ENCODE measurements around the gene TMEM164.

TMEM164 gene

DNA sequence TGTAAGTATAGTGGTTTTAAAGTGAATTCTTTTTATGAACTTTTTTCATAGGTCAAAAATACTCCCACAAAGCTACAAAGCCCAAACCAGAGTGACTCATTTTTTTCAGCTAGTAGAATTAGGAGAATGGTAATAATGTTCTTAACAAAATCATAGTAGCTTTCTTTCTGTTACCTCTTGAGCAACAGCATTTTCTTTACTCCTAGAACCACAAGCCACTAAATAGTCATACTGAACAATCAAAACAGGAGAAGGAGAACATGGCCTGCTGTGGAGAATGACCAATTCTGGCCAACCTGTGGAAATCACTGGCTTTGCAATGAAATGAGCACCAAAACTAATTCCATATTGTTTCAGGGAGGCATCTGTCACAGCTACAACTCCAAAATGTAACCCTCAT is 202.1 kb downstream of the TMEM164 start:
- no peak overlapping the region for H3K27ac ChIP-seq
- peaks cover 96% of the 10 kb centered on the region for H3K27me3 ChIP-seq
- no peak overlapping the region for H3K4me2 ChIP-seq
- no peak overlapping the region for H3K4me3 ChIP-seq
- no peaks in the 10 kb centered on the region for H3K9me3 ChIP-seq
- H4K20me1 ChIP-seq: peaks cover 6% of the 10 kb centered on the region
- no peak overlapping the region for H3K9ac ChIP-seq
- peaks cover 13% of the 10 kb centered on the region for H3K36me3 ChIP-seq
- TF ChIP-seq Cebpa-rat (IDR thresholded peaks at IDR 0.05): no peak
- H3K4me1 ChIP-seq: no peaks in the 10 kb centered on the region

DNA sequence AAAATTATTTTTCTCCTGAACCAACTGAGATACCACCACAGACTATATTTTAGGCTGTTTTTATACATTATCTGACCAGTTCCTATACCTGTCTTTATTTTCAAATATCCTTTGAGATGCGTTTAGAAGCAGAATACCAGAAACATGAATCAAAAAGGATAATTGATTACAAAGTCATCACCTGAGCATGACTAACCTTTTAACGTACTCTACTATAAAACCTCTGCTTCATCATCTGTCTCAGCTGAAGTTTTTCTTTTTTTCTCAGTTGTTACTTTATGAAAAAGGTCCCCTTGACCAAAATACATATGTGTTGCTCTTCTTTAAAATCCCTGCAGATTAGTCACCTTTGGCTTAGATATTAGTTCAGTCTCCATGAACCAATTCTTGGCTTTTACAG is 205.2 kb downstream of the TMEM164 start:
- H3K4me2 ChIP-seq: no peak overlapping the region

DNA sequence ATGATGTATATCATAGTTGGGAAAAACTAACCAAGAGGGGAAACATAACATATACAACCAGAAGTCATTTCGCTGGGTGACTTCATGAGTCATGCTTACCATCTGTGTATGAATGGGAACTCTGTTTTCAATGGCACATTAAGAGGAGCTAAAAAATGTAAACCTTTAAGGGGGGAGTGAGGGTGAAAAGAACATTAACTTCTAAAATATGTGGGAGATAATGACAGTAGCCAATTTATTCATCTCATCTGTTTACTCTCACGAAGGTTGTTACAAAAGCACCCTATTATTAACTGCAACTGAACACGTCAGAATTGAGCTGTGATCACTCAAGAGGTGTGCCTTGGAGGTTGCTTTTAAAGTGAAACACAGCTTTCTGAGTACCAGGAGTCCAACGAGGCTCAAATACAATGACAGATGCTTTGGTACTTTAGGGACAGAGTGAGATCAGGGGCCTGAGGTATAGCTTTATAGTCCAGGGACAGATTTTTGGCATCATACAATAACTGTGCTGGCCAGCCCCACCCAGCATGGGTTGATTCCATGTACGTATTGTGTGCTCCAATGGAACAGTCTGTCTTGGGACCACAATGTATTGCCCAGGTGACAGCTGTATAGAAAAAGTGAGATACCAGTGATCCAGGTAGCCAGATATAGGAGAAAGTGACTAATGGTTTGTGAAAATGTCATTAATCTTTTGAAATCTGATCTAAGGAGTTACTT is 207.7 kb downstream of the TMEM164 start:
- Histone ChIP-seq H3K4me1 (no peaks in the 10 kb centered on the region), H3K9ac (no peak overlapping the region), H3K27ac (no peak overlapping the region), H3K27me3 (peaks cover 66% of the 10 kb centered on the region), H4K20me1 (peaks cover 12% of the 10 kb centered on the region; the same call in 1 of the 2 replicates), H3K4me3 (no peak overlapping the region), H3K4me2 (no peak overlapping the region), H3K36me3 (no peaks in the 10 kb centered on the region), H3K9me3 (no peaks in the 10 kb centered on the region)
- TF ChIP-seq Cebpa-rat (IDR thresholded peaks at IDR 0.05): no peak

More for the DNA sequence above, 205.2 kb downstream of the TMEM164 start:
- Histone ChIP-seq H3K27me3 (peaks cover 82% of the 10 kb centered on the region), H3K9me3 (no peaks in the 10 kb centered on the region), H3K4me3 (no peak overlapping the region), H4K20me1 (peaks cover 13% of the 10 kb centered on the region), H3K27ac (no peak overlapping the region), H3K9ac (no peak overlapping the region), H3K4me1 (no peaks in the 10 kb centered on the region), H3K36me3 (no peaks in the 10 kb centered on the region)
- no peak for TF ChIP-seq Cebpa-rat (IDR thresholded peaks at IDR 0.05)

DNA sequence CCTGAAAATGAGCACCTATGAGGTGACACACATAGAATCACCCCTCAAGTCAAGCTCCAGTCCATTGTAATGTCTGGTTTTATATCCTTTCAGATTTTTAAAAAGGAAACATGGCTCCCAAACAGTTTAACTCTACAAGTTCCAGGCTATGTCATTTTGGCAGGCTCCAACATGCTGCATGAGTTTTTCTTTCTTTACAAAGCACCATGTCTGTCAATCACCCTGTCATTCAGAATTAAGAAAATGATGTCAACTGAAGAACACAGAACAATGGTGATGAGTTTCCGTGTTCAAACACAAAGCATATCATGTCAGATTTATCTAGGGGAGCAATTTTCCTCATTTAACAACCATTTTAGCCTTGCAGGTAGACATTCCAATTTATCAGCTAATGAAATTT is 208.4 kb downstream of the TMEM164 start:
- no peak overlapping the region for H3K4me2 ChIP-seq
- peaks cover 61% of the 10 kb centered on the region for H3K27me3 ChIP-seq
- peaks cover 12% of the 10 kb centered on the region; the same call in 1 of the 2 replicates for H4K20me1 ChIP-seq
- no peaks in the 10 kb centered on the region for H3K4me1 ChIP-seq
- no peak overlapping the region for H3K27ac ChIP-seq
- H3K4me3 ChIP-seq: no peak overlapping the region
- no peaks in the 10 kb centered on the region for H3K36me3 ChIP-seq
- no peaks in the 10 kb centered on the region for H3K9me3 ChIP-seq
- H3K9ac ChIP-seq: no peak overlapping the region
- TF ChIP-seq Cebpa-rat (IDR thresholded peaks at IDR 0.05): no peak

DNA sequence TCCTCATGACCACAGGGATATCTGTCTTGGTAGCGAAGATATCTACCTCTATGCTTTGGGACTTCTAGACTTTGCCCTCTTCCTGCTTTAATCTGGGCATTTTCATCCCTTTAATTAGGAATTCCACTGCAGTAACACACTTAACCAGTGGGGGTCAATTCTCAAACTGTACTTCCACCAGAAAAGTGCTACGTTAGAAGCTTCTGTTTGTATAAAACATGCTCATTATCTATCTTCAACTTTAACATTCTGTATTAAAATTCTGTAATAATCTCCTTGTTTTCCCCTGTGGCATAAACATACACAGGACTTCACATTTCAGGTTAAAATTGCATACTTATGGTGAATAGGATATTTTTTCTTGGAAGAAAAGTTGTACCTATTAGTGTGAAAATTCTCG is 209.4 kb downstream of the TMEM164 start:
- Histone ChIP-seq H3K4me2 (no peak overlapping the region), H3K4me3 (no peak overlapping the region), H3K9ac (no peak overlapping the region), H3K27ac (no peak overlapping the region), H3K9me3 (no peaks in the 10 kb centered on the region), H4K20me1 (peaks cover 12% of the 10 kb centered on the region; the same call in 1 of the 2 replicates), H3K27me3 (peaks cover 55% of the 10 kb centered on the region), H3K36me3 (no peaks in the 10 kb centered on the region), H3K4me1 (peaks cover 3% of the 10 kb centered on the region)
- TF ChIP-seq Cebpa-rat (IDR thresholded peaks at IDR 0.05): no peak

DNA sequence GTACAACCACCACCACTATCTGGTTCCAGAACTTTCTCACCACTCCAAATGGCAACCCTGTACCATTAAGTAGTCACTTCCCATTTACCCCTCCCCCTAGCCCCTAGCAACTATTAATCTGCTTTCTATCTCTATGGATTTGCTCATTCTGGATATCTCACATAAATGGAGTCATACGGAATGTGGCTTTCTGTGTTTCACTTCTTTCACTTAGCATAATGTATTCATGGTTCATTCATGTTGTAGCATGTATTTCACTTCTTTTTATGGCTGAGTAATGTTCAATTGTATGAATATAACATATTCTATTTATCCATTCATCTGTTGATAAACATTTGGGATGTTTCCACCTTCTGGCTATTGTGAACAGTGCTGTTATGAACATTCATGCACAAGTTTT is 210.3 kb downstream of the TMEM164 start:
- Histone ChIP-seq H3K36me3 (no peaks in the 10 kb centered on the region), H3K4me3 (no peak overlapping the region), H3K4me2 (no peak overlapping the region), H3K27me3 (peaks cover 50% of the 10 kb centered on the region), H3K9ac (no peak overlapping the region), H4K20me1 (peaks cover 12% of the 10 kb centered on the region; the same call in 1 of the 2 replicates), H3K4me1 (peaks cover 11% of the 10 kb centered on the region), H3K9me3 (no peaks in the 10 kb centered on the region), H3K27ac (no peak overlapping the region)
- no peak for TF ChIP-seq Cebpa-rat (IDR thresholded peaks at IDR 0.05)

DNA sequence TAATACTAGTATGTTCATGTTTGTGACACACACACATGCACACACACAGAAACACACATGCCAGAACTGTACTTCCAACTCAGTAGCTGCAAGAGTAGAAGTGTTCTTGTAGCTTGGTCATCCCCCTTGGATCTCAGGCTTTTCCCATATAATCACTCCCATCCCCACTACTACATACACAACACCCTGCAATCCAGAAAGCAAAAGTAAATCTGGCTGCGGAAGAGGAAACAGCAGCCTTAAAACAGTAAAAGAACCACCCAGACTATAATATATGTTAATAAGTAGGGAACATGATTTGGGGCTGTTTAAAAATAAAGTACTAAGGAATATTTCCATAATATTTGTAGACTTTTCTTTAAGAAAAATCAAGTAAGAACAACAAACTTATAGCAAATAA is 211.8 kb downstream of the TMEM164 start:
- Histone ChIP-seq H3K9ac (no peak overlapping the region), H3K9me3 (no peaks in the 10 kb centered on the region; the same call in 1 of the 2 replicates), H3K27ac (no peak overlapping the region), H3K4me3 (no peak overlapping the region), H4K20me1 (peaks cover 12% of the 10 kb centered on the region; the same call in 1 of the 2 replicates), H3K4me1 (peaks cover 11% of the 10 kb centered on the region), H3K27me3 (peaks cover 50% of the 10 kb centered on the region), H3K4me2 (no peak overlapping the region), H3K36me3 (no peaks in the 10 kb centered on the region)
- no peak for TF ChIP-seq Cebpa-rat (IDR thresholded peaks at IDR 0.05)

DNA sequence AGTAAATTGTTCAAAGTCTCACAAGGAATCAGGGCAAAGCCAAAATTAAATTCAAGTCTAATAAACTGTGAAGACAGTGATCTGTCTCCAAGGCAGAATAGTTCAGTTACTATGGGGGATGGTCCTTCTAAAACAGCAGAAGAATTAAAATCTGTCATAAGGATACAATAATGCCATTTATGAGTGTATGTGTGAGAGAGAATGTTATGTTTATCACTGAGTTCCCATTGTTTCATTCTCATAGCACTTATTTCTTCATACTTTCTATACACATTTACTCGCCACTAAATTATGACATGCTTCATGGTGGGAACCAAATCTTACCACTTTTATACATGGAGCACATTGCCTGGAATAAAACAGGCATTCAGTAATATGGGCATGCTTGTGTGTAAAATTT is 212.5 kb downstream of the TMEM164 start:
- H3K36me3 ChIP-seq: no peaks in the 10 kb centered on the region

DNA sequence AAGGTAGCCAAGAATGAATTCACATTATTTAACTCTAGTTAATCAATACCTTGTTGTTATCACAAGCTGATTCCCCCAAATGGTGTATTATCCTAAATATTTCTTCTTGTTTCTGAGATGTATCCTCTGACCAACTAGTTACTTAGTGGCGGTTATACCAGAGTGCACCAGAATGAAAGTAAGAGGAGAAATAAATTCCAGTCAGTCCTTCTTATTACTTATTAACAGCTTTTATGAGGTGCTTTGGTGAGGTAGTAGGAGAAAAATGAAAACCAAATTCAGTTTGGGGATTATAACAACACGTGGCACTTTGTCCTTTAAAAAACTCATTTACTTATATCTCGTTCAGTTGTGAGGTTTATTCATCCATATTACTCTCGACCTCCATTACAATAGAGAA is 213.1 kb downstream of the TMEM164 start:
- Histone ChIP-seq H3K4me2 (no peak overlapping the region), H3K9me3 (no peaks in the 10 kb centered on the region; the same call in 1 of the 2 replicates), H3K27ac (no peak overlapping the region), H3K4me1 (peaks cover 11% of the 10 kb centered on the region), H3K27me3 (peaks cover 45% of the 10 kb centered on the region), H4K20me1 (0 out of 2 replicates have a peak, but pooled peaks cover 5% of the 10 kb centered on the region), H3K36me3 (no peaks in the 10 kb centered on the region), H3K9ac (no peak overlapping the region), H3K4me3 (no peak overlapping the region)
- no peak for TF ChIP-seq Cebpa-rat (IDR thresholded peaks at IDR 0.05)

More for the DNA sequence above, 212.5 kb downstream of the TMEM164 start:
- H3K4me3 ChIP-seq: no peak overlapping the region
- no peaks in the 10 kb centered on the region; the same call in 1 of the 2 replicates for H3K9me3 ChIP-seq
- peaks cover 11% of the 10 kb centered on the region for H3K4me1 ChIP-seq
- no peak overlapping the region for H3K9ac ChIP-seq
- H4K20me1 ChIP-seq: peaks cover 10% of the 10 kb centered on the region; the same call in 1 of the 2 replicates
- TF ChIP-seq Cebpa-rat (IDR thresholded peaks at IDR 0.05): no peak
- no peak overlapping the region for H3K4me2 ChIP-seq
- H3K27ac ChIP-seq: no peak overlapping the region
- H3K27me3 ChIP-seq: peaks cover 50% of the 10 kb centered on the region

DNA sequence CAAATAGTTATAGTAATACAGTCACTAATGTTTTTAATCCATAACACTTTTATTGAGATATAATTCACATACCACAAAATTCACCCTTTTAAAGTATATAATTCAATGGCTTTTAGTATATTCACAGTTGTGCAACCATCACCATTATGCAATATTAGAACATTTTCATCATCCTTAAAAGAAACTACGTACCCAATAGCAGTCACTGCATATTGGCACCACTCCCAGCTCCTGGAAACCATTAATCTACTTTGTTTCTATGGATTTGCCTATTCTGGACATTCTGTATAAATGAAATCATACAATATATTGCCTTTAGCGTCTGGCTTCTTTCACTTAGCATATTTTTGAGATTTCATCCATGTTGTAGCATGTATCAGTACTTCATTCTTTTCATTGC is 215.7 kb downstream of the TMEM164 start:
- Histone ChIP-seq H4K20me1 (0 out of 2 replicates have a peak, but pooled peaks cover 5% of the 10 kb centered on the region), H3K4me2 (no peak overlapping the region), H3K27ac (no peak overlapping the region), H3K9me3 (no peaks in the 10 kb centered on the region; the same call in 1 of the 2 replicates), H3K4me3 (no peak overlapping the region), H3K27me3 (peaks cover 53% of the 10 kb centered on the region), H3K36me3 (no peaks in the 10 kb centered on the region), H3K4me1 (peaks cover 11% of the 10 kb centered on the region), H3K9ac (no peak overlapping the region)
- TF ChIP-seq Cebpa-rat (IDR thresholded peaks at IDR 0.05): no peak

Measured in BLaER1 (cell line).